ENCODE results near the gene MROH9.

DNA sequence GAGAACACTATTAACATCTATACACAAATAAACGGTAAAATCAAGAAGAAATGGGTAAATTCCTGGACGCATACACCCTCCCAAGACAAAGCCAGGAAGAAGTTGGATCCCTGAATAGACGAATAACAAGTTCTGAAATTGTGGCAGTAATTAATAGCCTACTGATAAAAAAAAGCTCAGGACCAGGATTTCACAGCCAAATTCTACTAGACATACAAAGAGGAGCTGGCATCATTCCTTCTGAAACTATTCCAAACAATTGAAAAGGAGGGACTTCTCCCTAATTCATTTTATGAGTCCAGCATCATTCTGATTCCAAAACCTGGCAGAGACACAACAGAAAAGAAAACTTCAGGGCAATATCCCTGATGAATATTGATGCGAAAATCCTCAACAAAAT, 84.6 kb downstream of the MROH9 start:
- TF ChIP-seq POLR2A (IDR thresholded peaks at IDR 0.05; ENCODE audit: low read length) (no peak), GATA1 (IDR thresholded peaks at IDR 0.05; ENCODE audit: low read depth, low read length) (no peak)
